Astrocyte (in vitro differentiated cells and primary cell): ENCODE results near the gene OPRD1. TPM values are rescaled to one million over a fixed set of nuclear protein-coding genes. Genes with fewer than 3 reads are reported as not detected.

Experiments
- DNase-seq: peaks from one replicate; pipeline ENCODE4 v3.0.0-alpha.2; 2010; ENCODE audit warnings: low read depth
- FAIRE-seq: peaks from 2 replicates; lab custom pipeline; 2011; peaks lifted over from hg19 to GRCh38; lab: Jason Lieb, UNC
- H2AFZ ChIP-seq: 2 replicates; pipeline ENCODE4 v1.6.0; 2012; ENCODE audit warnings: low read depth, low read length, inconsistent platforms
- H3K27ac ChIP-seq: 2 replicates; pipeline ENCODE4 v1.5.1; 2011; ENCODE audit warnings: low read depth, low read length, inconsistent platforms
- H3K27me3 ChIP-seq: 2 replicates; pipeline ENCODE4 v1.6.0; 2011; ENCODE audit warnings: low read length, inconsistent platforms; ENCODE audit not compliant: insufficient read depth
- H3K36me3 ChIP-seq: 2 replicates; pipeline ENCODE4 v1.5.1; 2011; ENCODE audit warnings: low read length, inconsistent platforms; ENCODE audit not compliant: insufficient read depth
- H3K4me1 ChIP-seq: 2 replicates; pipeline ENCODE4 v1.5.1; 2011; ENCODE audit warnings: low read length, inconsistent platforms; ENCODE audit not compliant: insufficient read depth
- H3K4me2 ChIP-seq: 2 replicates; pipeline ENCODE4 v1.6.0; 2012; ENCODE audit warnings: low read length, inconsistent platforms
- H3K4me3 ChIP-seq: 2 replicates; pipeline ENCODE4 v1.5.1; 2011; ENCODE audit warnings: low read depth, mild to moderate bottlenecking, low read length, inconsistent platforms; ENCODE audit not compliant: insufficient read depth
- H3K79me2 ChIP-seq: 2 replicates; pipeline ENCODE4 v1.6.0; 2012; ENCODE audit warnings: mild to moderate bottlenecking, low read length, inconsistent platforms; ENCODE audit not compliant: insufficient read depth
- H3K9ac ChIP-seq: 2 replicates; pipeline ENCODE4 v1.6.0; 2012; ENCODE audit warnings: mild to moderate bottlenecking, low read length, inconsistent platforms
- H3K9me3 ChIP-seq: 2 replicates; pipeline ENCODE4 v1.5.1; 2012; ENCODE audit warnings: low read depth, mild to moderate bottlenecking, low read length, inconsistent platforms; ENCODE audit not compliant: insufficient read depth
- H4K20me1 ChIP-seq: 2 replicates; pipeline ENCODE4 v1.6.0; 2012; ENCODE audit warnings: low read length, inconsistent platforms; ENCODE audit not compliant: insufficient read depth
- H3K27ac Mint-ChIP-seq: one replicate; pipeline ENCODE4 v1.8.0; 2021; ENCODE audit warnings: mild to moderate bottlenecking, mixed read lengths; ENCODE audit not compliant: unreplicated experiment
- H3K27me3 Mint-ChIP-seq: one replicate; pipeline ENCODE4 v1.8.0; 2021; ENCODE audit warnings: low read depth, mixed read lengths; ENCODE audit not compliant: unreplicated experiment
- H3K36me3 Mint-ChIP-seq: one replicate; pipeline ENCODE4 v1.8.0; 2021; ENCODE audit warnings: low read depth, mixed read lengths; ENCODE audit not compliant: unreplicated experiment
- H3K4me1 Mint-ChIP-seq: one replicate; pipeline ENCODE4 v1.8.0; 2021; ENCODE audit warnings: low read depth, mixed read lengths; ENCODE audit not compliant: unreplicated experiment
- H3K4me3 Mint-ChIP-seq: one replicate; pipeline ENCODE4 v1.8.0; 2021; ENCODE audit warnings: mild to moderate bottlenecking, moderate library complexity, mixed read lengths; ENCODE audit not compliant: unreplicated experiment
- H3K9me3 Mint-ChIP-seq: one replicate; pipeline ENCODE4 v1.8.0; 2021; ENCODE audit warnings: mild to moderate bottlenecking, mixed read lengths; ENCODE audit not compliant: unreplicated experiment
- CTCF ChIP-seq: IDR thresholded peaks from 2 replicates; pipeline ENCODE4 v1.5.1; 2011; ENCODE audit warnings: low read depth, mild to moderate bottlenecking, inconsistent platforms, low read length, moderate library complexity; ENCODE audit not compliant: insufficient read depth
- EZH2 ChIP-seq: IDR thresholded peaks from 2 replicates; pipeline ENCODE4 v1.6.1; 2012; ENCODE audit warnings: mild to moderate bottlenecking, low read length, inconsistent platforms; ENCODE audit not compliant: insufficient read depth
- total RNA-seq: library from RNA; stranded (reverse); gene quantifications from 2 replicates; pipeline ENCODE4 v1.2.1, GENCODE V29; 2021

Gene OPRD1
- total RNA-seq, 1 donor from 2014 or later = 1.2 TPM

GRCh38 chr1:28886731-28887418 lies 74.9 kb downstream of the OPRD1 start:
- DNase-seq = peak; percentile 52
- no peaks in the 10 kb centered on the region for H3K79me2 ChIP-seq
- Mint-ChIP-seq H3K36me3 (peaks cover 1% of the 10 kb centered on the region), H3K27me3 (no peaks in the 10 kb centered on the region), H3K27ac (peak overlapping the region; percentile 89), H3K9me3 (no peaks in the 10 kb centered on the region), H3K4me1 (peaks cover 17% of the 10 kb centered on the region), H3K4me3 (peak overlapping the region; percentile 88)
- H3K36me3 ChIP-seq = no peaks in the 10 kb centered on the region
- no peaks in the 10 kb centered on the region for H4K20me1 ChIP-seq
- H2AFZ ChIP-seq = peak overlapping the region; percentile 79
- H3K27ac ChIP-seq = no peak overlapping the region
- TF ChIP-seq CTCF = no peak
- TF ChIP-seq EZH2 = no peak
- H3K9ac ChIP-seq = peak overlapping the region; percentile 74
- H3K9me3 ChIP-seq = no peaks in the 10 kb centered on the region
- peaks cover 17% of the 10 kb centered on the region for H3K4me1 ChIP-seq
- no peak for FAIRE-seq
- H3K4me2 ChIP-seq = peak overlapping the region; percentile 96
- no peaks in the 10 kb centered on the region for H3K27me3 ChIP-seq
- H3K4me3 ChIP-seq = peak overlapping the region; percentile 68

GRCh38 chr1:28887419-28887834 lies 75.5 kb downstream of the OPRD1 start:
- no peaks in the 10 kb centered on the region for H3K9me3 Mint-ChIP-seq
- Histone ChIP-seq H4K20me1 (no peaks in the 10 kb centered on the region), H3K4me3 (peak overlapping the region; percentile 68), H3K27ac (no peak overlapping the region), H3K9me3 (no peaks in the 10 kb centered on the region), H3K79me2 (no peaks in the 10 kb centered on the region), H3K36me3 (no peaks in the 10 kb centered on the region), H3K27me3 (no peaks in the 10 kb centered on the region), H2AFZ (peak overlapping the region; percentile 79), H3K9ac (peak overlapping the region; percentile 74), H3K4me1 (peaks cover 17% of the 10 kb centered on the region), H3K4me2 (peak overlapping the region; percentile 96)
- peak overlapping the region; percentile 96 for H3K4me3 Mint-ChIP-seq
- H3K27me3 Mint-ChIP-seq = no peaks in the 10 kb centered on the region
- H3K4me1 Mint-ChIP-seq = peaks cover 15% of the 10 kb centered on the region
- FAIRE-seq (no peak), DNase-seq (no peak)
- TF ChIP-seq EZH2 = peak; percentile 51
- no peak for TF ChIP-seq CTCF
- H3K27ac Mint-ChIP-seq = no peak overlapping the region
- H3K36me3 Mint-ChIP-seq = peaks cover 1% of the 10 kb centered on the region
